ENCODE results near the gene ARHGAP24.

Gene ARHGAP24

GRCh38 chr4:85669204-85669603, 194.3 kb downstream of the ARHGAP24 start:
- no peak for DNase-seq (ENCODE audit: low read depth)
- in situ Hi-C loops (cut with HindIII; ENCODE audit: low sequenced_read_pairs): no loop called here
- H3K4me3 ChIP-seq (ENCODE audit: low read depth, low read length): no peak overlapping the region
- TF ChIP-seq CTCF (IDR thresholded peaks at IDR 0.05; ENCODE audit: low read depth, low read length, missing control alignments): no peak

- in situ Hi-C loops (cut with HindIII; ENCODE audit: low sequenced_read_pairs): no loop called here
- no peak overlapping the region for H3K4me3 ChIP-seq (ENCODE audit: low read depth, low read length)
- no peak for DNase-seq (ENCODE audit: low read depth)
- TF ChIP-seq CTCF (IDR thresholded peaks at IDR 0.05; ENCODE audit: low read depth, low read length, missing control alignments): no peak
Observed at GRCh38 chr4:85669992-85670548, 195.1 kb downstream of the ARHGAP24 start.

- H3K4me3 ChIP-seq (ENCODE audit: low read depth, low read length): no peak overlapping the region
- DNase-seq (ENCODE audit: low read depth): no peak
- in situ Hi-C loops (cut with HindIII; ENCODE audit: low sequenced_read_pairs): no loop called here
- TF ChIP-seq CTCF (IDR thresholded peaks at IDR 0.05; ENCODE audit: low read depth, low read length, missing control alignments): no peak
Observed at GRCh38 chr4:85671120-85671519, 196.2 kb downstream of the ARHGAP24 start.

- DNase-seq (ENCODE audit: low read depth): no peak
- no peak for TF ChIP-seq CTCF (IDR thresholded peaks at IDR 0.05; ENCODE audit: low read depth, low read length, missing control alignments)
Observed at GRCh38 chr4:85672116-85672515, 197.2 kb downstream of the ARHGAP24 start.

GRCh38 chr4:85672959-85673358, 198.0 kb downstream of the ARHGAP24 start:
- no peak overlapping the region for H3K4me3 ChIP-seq (ENCODE audit: low read depth, low read length)
- in situ Hi-C loops (cut with HindIII; ENCODE audit: low sequenced_read_pairs): no loop called here
- TF ChIP-seq CTCF (IDR thresholded peaks at IDR 0.05; ENCODE audit: low read depth, low read length, missing control alignments): no peak
- no peak for DNase-seq (ENCODE audit: low read depth)

More at GRCh38 chr4:85672116-85672515, 197.2 kb downstream of the ARHGAP24 start:
- H3K4me3 ChIP-seq (ENCODE audit: low read depth, low read length): no peak overlapping the region
- in situ Hi-C loops (cut with HindIII; ENCODE audit: low sequenced_read_pairs): no loop called here

- in situ Hi-C loops (cut with HindIII; ENCODE audit: low sequenced_read_pairs): no loop called here
- no peak for TF ChIP-seq CTCF (IDR thresholded peaks at IDR 0.05; ENCODE audit: low read depth, low read length, missing control alignments)
- DNase-seq (ENCODE audit: low read depth): no peak
- H3K4me3 ChIP-seq (ENCODE audit: low read depth, low read length): no peak overlapping the region
Observed at GRCh38 chr4:85673540-85673939, 198.6 kb downstream of the ARHGAP24 start.

All from astrocyte of the cerebellum (primary cell).